Measurements from ENCODE around the gene ZBTB40. TPM values are rescaled to one million over a fixed set of nuclear protein-coding genes. Genes with fewer than 3 reads are reported as not detected.

ZBTB40 gene
- total RNA-seq, 4 donors from 2014 or later = 5.9 to 14.3 (median 8.8) TPM

DNA sequence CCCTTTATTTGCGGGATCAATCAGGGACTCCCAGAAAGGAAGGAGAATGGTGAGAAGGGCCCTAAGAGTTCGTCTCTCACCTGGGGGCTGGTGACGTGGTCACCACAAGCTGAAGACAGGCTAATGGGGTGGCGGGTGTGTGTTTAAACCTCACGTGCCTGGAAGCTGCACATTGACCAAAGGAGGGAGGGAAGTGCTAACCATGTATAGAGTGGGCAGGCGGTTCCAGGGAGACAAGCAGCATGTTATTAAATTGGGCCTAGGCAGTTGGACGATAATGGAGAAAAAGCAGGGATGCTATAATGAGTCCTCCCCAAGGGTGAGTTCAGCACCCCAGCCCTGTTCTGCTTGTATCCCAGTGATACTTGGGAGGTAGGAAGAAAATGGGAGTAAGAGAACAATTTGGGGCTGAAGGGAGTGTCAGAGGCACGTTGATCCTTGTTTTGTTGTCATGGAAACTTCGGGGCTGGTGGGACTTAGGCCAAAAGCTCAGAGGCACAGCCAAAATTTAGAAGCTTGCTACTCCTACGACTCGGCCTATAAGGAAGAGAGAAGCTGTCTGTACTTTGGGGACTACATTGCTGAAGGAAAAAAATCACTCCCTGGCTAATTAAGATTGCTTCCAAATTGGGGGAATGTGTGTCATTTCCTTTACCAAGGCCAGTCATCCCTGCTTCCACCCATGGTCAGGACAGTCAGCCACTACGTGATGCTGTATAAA, 78.4 kb downstream of the ZBTB40 start:
- H3K27me3 ChIP-seq = no peaks in the 10 kb centered on the region
- TF ChIP-seq POLR2A (IDR thresholded peaks at IDR 0.05) = no peak
- TF ChIP-seq, protein P1, sequence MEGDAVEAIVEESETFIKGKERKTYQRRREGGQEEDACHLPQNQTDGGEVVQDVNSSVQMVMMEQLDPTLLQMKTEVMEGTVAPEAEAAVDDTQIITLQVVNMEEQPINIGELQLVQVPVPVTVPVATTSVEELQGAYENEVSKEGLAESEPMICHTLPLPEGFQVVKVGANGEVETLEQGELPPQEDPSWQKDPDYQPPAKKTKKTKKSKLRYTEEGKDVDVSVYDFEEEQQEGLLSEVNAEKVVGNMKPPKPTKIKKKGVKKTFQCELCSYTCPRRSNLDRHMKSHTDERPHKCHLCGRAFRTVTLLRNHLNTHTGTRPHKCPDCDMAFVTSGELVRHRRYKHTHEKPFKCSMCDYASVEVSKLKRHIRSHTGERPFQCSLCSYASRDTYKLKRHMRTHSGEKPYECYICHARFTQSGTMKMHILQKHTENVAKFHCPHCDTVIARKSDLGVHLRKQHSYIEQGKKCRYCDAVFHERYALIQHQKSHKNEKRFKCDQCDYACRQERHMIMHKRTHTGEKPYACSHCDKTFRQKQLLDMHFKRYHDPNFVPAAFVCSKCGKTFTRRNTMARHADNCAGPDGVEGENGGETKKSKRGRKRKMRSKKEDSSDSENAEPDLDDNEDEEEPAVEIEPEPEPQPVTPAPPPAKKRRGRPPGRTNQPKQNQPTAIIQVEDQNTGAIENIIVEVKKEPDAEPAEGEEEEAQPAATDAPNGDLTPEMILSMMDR (IDR thresholded peaks at IDR 0.05) = no peak
- no peaks in the 10 kb centered on the region for H3K9me3 ChIP-seq
- WGBS, 2 donors = 48 to 53% methylated on average over 12 of the region's 12 CpGs
- intact Hi-C loops (cut with DNase I) = loop anchor here (10.0 kb wide), 1 partner anchor 115 kb away; the partner anchor contains the start of gene C1QC
- H3K4me1 ChIP-seq = peaks cover 0 to 21% (median 6%) of the 10 kb centered on the region in 3 donors
- DNase-seq = no peak
- H3K27ac ChIP-seq = peak overlapping the region in 3 of 4 donors; percentile 7 to 50 (median 11)
- H3K4me3 ChIP-seq = no peak overlapping the region
- H3K36me3 ChIP-seq = peaks cover 8 to 32% (median 9%) of the 10 kb centered on the region in 3 donors

DNA sequence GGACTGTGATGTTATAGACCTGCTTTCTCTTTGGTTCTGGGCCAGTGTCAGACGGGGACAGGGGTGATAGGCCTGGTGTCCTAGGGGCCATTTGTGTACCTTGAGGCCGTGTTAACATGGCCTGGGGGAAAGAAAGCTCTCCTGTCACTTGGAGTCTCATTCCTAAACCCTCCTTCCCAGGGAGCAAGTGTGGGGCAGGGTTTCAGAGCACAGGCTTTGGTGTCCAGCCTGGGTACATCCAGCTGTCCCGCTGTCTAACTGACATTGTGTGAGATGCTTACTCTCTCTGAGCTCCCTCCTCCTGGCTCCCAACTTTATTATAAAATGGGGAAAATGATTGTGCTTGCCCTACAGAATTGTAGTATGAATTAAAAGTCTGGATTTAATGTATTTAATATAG, 79.1 kb downstream of the ZBTB40 start:
- H3K27me3 ChIP-seq = no peaks in the 10 kb centered on the region
- intact Hi-C loops (cut with DNase I) = no loop called here
- peaks cover 0 to 21% (median 6%) of the 10 kb centered on the region in 3 donors for H3K4me1 ChIP-seq
- no peak for DNase-seq
- TF ChIP-seq, protein P1 (IDR thresholded peaks at IDR 0.05) = no peak
- TF ChIP-seq POLR2A (IDR thresholded peaks at IDR 0.05) = no peak
- H3K27ac ChIP-seq = peak overlapping the region in 3 of 4 donors; percentile 7 to 50 (median 11)
- H3K9me3 ChIP-seq = no peaks in the 10 kb centered on the region
- WGBS, 2 donors = 65 to 85% methylated on average over 3 of the region's 3 CpGs
- peaks cover 8 to 25% (median 9%) of the 10 kb centered on the region in 3 donors for H3K36me3 ChIP-seq
- H3K4me3 ChIP-seq = no peak overlapping the region

DNA sequence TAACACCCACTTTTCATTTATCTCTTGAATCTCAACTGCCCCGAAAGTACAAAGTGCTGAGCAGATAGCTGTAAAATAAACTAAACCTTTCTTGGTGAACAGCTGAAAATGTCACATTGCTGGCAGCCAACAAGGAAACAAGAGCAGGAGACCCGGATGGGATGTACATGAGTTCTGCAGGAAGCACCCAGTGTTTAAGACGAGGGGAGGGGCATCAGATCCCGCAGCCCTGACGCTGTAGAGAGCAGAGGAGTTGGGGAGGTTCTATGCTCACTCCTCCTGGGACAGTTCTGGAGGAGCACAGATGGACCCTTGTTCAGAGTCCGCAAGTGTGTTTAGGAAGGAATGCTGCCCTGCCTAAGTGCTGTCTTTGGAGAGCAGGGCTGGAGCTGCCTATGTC, 79.6 kb downstream of the ZBTB40 start:
- Histone ChIP-seq H3K36me3 (peaks cover 4 to 20% (median 9%) of the 10 kb centered on the region in 3 donors), H3K27ac (peak overlapping the region in 2 of 4 donors; percentile 34 to 50), H3K4me1 (peaks cover 0 to 21% (median 6%) of the 10 kb centered on the region in 3 donors), H3K4me3 (no peak overlapping the region), H3K9me3 (no peaks in the 10 kb centered on the region), H3K27me3 (no peaks in the 10 kb centered on the region)
- 62 to 87% methylated on average over 6 of the region's 6 CpGs for whole genome bisulfite sequencing, 2 donors
- no peak for DNase-seq
- TF ChIP-seq POLR2A (IDR thresholded peaks at IDR 0.05) = no peak
- TF ChIP-seq, protein P1 (IDR thresholded peaks at IDR 0.05) = no peak
- intact Hi-C loops (cut with DNase I) = no loop called here

DNA sequence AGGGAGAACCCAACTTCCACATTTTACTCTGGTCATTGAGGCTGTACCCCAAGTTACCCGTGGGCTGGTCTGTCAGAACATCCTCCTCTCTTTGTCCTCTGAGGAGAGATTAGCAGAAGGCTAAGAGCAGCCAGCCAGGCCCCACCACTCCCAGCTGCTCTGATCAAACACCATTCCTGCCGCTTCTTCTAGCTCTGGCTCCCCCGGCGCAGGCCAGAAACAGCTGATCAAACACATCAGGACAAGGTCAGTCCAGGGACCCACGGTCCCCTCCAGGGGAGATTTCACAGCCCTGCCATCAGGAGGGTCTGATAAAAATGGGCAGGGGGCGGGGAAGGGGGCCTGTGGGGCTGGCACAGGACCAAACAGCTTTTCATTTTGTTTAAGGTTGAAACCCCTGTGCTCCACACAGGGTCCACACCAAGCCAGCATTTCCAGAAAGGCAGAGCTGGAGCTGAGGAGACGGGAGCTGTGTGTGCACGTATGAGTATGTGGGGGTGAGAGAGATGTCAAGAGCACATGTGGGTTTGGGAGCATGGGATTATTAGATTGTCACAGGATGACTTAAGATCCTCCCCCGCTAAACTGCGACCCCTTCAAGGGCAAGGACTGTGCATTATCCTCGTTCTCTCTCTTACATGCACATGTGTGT, 81.7 kb downstream of the ZBTB40 start:
- no peak for DNase-seq
- no peak overlapping the region for H3K27ac ChIP-seq
- H3K27me3 ChIP-seq = no peaks in the 10 kb centered on the region
- no peak overlapping the region for H3K4me3 ChIP-seq
- WGBS, 2 donors = 88 to 89% methylated on average over 8 to 9 of the region's 11 CpGs
- H3K4me1 ChIP-seq = peaks cover 0 to 21% (median 6%) of the 10 kb centered on the region in 3 donors
- intact Hi-C loops (cut with DNase I) = no loop called here
- H3K36me3 ChIP-seq = no peaks in the 10 kb centered on the region
- H3K9me3 ChIP-seq = no peaks in the 10 kb centered on the region
- no peak for TF ChIP-seq POLR2A (IDR thresholded peaks at IDR 0.05)
- TF ChIP-seq, protein P1 (IDR thresholded peaks at IDR 0.05) = no peak

DNA sequence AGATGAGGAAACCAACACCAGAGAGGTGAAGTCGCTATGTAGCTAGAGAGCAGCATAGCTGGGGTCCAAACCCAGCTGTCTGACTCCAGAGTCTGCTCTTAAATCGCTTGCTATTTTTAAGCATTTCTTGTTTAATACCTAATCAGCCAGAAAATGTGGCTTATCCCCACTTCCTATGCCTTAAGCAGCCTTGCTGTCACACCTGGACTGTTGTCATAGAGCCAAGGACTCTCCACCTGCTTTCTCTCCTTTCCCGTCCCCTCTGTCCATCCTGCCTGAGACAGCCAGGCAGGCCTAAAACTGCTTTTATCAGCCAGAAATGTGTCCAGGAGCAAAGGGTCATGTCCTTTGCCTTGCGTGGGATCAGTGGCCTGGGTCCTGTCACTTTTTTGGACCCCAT, 83.3 kb downstream of the ZBTB40 start:
- Histone ChIP-seq H3K4me3 (no peak overlapping the region), H3K36me3 (no peaks in the 10 kb centered on the region), H3K27ac (no peak overlapping the region), H3K4me1 (peaks cover 0 to 15% (median 5%) of the 10 kb centered on the region in 3 donors), H3K27me3 (no peaks in the 10 kb centered on the region), H3K9me3 (no peaks in the 10 kb centered on the region)
- intact Hi-C loops (cut with DNase I) = no loop called here
- WGBS, 2 donors = 81 to 95% methylated on average over 3 to 4 of the region's 4 CpGs
- DNase-seq = no peak
- TF ChIP-seq, protein P1 (IDR thresholded peaks at IDR 0.05) = no peak
- no peak for TF ChIP-seq POLR2A (IDR thresholded peaks at IDR 0.05)

All from esophagus squamous epithelium (tissue), 5 donors.